ENCODE measurements around the gene IP6K2.

GRCh38 chr3:48711727-48712126 lies 5.3 kb downstream of the IP6K2 start:
- TF ChIP-seq POLR2A (IDR thresholded peaks at IDR 0.05) = no peak
- TF ChIP-seq POLR2AphosphoS5 (IDR thresholded peaks at IDR 0.05) = no peak
